Skin of body (tissue), 2 donors: ENCODE results near the gene OTOR. TPM values are rescaled to one million over a fixed set of nuclear protein-coding genes. Genes with fewer than 3 reads are reported as not detected.

Experiments
- DNase-seq: peaks from one replicate; lab custom pipeline; 2025; lab: John Stamatoyannopoulos, UW
- total RNA-seq: library from RNA; depleted of rRNA; stranded (reverse); fragments of >200 nt; gene quantifications from one replicate; pipeline ENCODE4 v1.2.3, GENCODE V29; 2014

OTOR gene
- total RNA-seq, 1 donor from 2014 or later: not detected

DNA sequence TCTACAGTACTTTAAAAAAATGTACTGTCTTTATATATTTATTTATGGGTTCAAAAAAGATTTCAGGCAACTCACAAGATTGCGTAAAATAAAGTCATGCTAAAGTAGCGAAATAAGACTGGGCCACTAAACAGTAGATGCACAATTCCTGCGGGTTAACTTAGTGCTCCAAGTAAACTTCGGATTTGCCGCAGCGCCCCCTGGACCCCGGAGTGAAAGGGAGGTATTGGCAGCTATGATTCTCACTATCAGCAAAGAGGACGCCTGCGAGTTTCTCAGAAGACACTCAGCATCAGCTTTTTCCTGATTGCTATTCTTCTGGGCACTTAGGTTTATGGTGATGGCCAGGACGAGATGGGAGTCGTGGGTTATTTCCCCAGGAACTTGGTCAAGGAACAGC, 1.4 kb downstream of the OTOR start:
- no peak for DNase-seq

DNA sequence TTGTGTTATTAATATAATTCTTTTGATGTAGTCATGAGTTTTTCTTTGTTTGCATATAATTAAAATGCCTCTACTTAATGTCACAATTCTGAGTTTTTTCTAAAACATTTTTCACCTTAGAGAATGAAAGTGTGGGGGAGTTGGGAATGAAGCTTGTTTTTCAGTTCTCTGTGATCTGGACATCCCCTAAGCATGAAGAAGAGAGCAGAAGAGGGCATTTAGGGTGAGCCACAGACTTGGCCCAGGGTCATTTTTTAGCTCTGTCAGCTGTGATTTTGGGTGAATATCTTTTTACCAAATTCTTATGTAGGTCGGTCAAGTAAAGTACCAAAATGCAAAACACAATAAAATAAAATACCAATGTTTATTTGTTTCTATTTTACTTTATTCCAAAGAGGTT, 3.9 kb downstream of the OTOR start:
- DNase-seq: no peak

DNA sequence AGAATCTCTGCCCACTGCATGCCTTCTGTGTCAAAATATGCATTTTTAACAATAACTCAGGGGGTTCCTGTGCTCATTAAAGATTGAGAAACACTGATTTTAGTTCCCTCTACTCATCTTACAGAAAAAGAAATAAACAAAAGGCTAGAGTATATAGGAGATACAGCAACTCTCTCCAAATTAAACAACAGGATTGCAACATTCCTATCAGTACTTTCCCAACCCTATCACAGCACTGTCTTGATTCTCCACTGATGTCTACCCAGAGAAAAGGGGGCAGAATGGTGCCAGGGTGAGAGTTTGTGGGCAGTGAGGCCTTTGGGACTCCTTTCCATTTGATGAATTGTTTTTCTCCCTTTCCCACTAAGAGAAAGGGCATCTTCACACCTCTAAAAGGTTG, 4.7 kb downstream of the OTOR start:
- DNase-seq: no peak

DNA sequence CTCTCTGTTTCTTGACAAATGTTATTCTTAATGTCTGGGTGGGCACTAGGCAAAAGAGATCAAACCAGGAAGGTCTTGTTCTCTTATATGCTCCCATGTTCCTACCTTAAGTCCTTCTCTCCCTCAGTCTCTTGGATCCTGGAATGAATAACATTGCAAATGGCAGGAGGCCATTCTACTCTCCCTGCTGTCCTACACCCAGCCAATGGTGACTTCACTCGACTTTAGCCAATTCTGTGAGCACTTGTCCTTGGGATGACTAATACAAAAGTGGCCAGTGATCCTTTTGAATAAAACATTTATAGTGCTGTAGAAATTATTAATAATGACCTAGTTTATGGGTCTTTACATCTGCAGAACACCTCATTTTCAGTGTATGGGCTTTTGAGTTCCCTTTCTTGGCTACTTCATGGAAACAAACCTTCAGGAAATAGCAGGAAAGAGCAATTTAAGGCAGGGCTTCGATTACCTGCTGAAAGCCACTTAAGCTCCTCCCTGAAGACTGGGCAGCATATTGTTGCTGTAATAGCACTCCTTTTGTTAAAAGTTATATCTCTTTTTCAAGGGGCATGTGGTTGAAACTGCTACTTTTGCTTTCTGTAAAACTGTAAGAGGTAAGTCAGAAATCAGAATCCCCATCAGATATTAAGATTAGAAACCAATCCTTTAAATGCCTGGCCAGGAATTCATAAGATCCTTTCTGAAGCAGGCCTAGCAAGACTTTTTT, 10.5 kb downstream of the OTOR start:
- no peak for DNase-seq

DNA sequence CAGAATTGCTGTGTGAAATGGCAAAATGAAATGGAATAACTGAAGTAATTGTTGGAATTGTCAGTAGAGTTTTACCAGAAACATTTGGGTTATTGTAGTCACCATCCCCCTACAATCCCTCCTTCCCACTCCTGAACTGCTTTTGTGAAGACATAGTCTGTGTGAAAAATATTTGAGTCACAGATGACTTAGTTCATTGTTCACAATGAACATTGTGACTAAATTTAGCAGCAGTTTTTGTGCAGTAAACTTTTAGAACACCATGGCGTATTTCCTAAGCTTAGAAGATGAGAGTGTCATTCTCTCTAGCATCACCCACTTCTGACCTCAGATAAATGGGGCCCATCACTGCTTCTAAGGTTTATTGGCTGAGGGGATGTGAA, 11.0 kb downstream of the OTOR start:
- no peak for DNase-seq

DNA sequence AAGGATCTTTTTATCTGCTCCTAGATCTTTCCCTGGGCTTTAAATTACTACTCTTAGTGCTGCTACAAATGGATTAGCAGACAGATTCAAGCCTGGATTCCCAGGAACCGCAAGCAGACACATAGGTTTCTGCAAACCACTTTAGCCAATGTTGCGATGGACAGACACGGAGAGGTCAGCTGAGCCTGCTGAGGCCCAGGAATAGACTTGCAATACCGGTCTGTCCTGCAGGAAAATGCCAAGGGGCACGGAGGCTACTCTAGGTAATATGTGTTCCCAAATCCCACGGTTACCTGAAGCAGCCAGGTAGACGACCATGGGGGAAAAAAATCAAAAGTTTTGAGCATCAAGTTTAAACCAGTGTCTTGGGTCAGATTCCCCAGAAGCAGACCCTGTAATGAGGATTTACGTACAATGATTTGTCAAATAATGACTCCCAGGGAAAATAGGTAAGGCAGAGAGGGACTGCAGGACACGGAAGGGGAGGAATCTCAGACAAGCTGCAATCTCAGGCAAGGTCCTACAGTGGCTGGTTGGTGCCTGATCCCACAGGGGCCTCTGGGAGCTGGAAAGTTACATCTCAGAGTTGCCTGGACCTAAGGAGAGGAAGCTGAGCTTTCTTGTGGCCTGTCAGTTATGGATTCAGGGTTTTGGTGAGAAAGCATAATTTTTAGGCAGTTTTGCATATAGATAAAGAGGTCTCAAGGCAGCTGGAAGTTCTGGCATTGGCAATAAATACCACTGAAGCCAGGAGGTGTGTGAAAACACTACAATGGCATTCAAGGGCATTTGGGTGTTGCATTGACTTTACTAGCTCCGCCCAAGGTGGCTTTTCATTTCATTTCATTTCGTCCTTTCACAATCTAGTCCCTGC, 12.5 kb downstream of the OTOR start:
- no peak for DNase-seq

DNA sequence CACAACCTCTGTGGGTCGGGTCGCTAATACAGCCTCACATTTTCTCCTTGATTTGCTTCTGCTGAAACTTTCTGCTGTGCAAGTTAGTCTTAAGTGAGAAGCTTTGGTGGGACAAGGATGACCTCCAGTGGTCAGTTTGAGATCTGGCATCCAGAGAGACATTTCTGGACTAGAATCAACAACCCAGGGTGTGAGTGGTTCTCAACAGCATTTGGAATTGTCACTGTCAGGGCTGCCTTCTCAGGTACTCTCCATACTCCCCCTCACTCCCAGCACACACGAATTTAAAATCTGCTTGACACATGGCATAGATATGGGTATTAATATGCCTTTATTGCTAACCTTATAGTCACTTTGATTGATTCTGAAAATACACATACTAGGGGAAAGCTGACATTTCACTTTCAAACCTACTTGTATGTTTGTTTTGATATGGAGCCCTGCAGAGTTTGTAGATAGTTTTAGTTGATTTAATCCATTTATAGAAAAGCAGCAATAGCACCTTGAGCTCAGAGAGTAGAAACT, 13.2 kb downstream of the OTOR start:
- peak; percentile 36 for DNase-seq

DNA sequence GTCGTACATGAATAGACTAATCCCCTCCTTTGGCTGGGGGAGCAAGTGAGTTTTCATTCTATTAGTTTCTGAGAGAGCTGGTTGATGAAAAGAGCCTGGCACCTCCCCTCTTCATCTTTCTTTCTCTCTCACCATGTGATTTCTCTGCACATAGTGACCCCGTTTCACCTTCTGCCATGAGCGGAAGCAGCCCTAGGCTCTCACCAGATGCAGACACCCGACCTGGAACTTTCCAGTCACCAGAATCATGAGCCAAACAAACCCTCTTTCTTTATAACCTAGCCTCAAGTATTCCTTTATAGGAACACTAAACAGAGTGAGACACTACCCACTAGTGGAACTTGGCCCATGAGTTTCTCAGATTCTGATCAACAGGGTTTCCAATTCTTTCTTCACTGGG, 16.4 kb downstream of the OTOR start:
- no peak for DNase-seq

DNA sequence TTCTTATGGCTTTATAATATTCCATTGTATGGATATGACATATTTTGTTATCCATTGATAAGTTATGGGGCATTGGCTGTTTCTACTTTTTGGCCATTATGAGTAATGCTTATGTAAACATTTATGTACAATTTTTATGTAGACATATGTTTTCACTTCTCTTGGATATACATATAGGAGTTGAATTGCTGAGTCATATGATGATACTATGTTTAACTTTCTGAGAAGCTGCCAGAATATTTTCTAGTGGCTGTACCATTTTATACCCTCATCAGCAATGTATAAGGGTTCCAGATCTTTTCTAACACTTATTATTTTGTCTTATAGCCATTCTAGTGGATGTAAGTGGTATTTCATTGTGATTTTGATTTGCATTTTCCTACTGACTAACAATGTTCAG, 23.1 kb downstream of the OTOR start:
- no peak for DNase-seq

DNA sequence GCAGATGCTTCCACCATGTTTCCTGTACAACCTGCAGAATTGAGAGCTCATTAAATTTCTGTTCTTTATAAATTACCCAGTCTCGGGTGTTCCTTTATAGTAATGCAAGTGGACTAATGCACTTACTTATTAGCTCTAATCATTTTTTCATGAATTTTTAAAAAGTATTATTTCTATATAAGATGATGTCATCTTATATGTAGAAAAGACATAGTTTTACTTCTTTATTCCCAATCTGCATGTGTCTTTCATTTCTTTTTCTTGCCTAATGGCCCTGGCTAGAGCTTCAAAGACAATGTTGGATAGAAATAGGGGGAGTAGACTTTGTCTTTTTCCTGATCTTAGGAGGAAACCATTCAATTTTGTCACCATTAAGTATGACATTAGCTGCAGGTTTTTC, 27.8 kb downstream of the OTOR start:
- no peak for DNase-seq

DNA sequence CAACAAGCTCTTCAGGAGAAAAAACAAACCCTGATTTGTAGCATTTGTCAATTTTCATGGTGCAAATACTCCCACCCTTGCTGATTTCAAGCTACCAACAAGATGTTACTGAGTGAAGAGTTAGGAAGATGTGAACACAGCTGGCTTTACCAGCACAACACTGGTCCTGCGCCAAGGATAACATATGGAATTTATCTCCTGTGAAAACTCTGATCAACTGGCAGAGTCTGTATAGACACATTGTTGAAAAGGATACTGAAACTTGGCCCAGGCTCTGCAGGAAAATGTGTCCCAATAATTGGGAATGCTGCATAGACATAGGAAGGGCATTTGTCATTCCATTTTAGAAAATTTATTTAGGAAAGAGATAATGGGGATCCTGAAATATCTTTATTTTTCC, 29.0 kb downstream of the OTOR start:
- DNase-seq: peak; percentile 89

DNA sequence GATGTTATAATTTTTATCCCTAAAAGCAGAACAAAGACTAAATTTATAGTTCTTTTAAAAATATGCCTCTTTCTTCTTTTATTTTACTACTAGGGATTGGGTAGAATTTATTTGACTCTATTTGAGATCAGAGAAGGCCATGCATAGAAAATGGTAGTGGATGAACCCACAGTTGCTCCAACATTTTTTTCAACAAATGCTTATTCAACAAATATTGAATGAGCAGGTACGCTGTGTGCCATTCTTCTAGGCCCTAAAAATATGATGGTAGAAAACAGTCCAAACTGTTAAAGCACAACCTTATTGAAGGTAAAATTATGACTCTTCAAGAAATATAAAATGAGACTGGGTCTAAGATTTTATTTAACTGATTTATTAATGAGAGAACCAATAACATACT, 30.0 kb downstream of the OTOR start:
- DNase-seq: no peak

DNA sequence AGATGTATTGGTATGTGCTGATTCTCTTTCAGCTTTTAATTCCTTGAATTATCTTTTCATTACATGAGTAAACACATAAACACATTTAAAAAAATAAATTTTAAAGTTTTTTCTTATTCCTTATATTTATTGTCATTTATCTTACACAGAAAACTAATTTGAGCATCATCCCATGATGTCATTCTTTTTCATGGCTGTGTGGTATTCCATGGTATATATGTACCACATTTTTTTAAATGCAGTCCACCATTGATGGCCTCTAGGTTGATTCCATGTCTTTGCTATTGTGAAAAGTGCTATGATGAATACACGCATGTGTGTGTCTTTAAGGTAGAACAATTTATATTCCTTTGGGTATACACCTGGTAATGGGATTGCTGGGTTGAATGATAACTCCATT, 33.3 kb downstream of the OTOR start:
- no peak for DNase-seq

DNA sequence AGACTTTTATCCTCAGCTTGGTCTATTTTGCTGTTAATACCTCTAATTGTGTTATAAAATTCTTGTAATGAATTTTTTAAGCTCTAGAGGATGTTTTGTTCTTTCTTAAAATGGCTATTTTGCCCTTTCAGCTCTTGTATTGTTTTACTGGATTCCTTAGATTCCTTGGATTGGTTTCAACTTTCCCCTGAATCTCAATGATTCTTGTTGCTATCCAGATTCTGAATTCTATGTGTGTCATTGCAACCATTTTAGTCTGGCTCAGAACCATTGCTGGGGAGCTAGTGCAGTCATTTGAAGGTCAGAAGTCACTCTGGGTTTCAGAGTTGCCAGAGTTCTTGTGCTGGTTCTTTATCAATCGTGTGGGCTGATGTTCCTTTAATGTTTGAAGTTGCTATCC, 37.1 kb downstream of the OTOR start:
- DNase-seq: no peak

Other genes with a start within 250 kb of the OTOR start
- 22.1 TPM for gene KIF16B, start 174.9 kb upstream of the OTOR start, total RNA-seq
- gene SNRPB2, start 18.3 kb upstream of the OTOR start, total RNA-seq: 40.4 TPM